ENCODE measurements around the gene OGDH. TPM values are rescaled to one million over a fixed set of nuclear protein-coding genes. Genes with fewer than 3 reads are reported as not detected.

Gene OGDH
- total and polyA plus RNA-seq, 2 of the 13 experiments (the other 11 are each of a cell fraction or from before 2014, with no cell fraction given), result 17.4 to 25.4 TPM

DNA sequence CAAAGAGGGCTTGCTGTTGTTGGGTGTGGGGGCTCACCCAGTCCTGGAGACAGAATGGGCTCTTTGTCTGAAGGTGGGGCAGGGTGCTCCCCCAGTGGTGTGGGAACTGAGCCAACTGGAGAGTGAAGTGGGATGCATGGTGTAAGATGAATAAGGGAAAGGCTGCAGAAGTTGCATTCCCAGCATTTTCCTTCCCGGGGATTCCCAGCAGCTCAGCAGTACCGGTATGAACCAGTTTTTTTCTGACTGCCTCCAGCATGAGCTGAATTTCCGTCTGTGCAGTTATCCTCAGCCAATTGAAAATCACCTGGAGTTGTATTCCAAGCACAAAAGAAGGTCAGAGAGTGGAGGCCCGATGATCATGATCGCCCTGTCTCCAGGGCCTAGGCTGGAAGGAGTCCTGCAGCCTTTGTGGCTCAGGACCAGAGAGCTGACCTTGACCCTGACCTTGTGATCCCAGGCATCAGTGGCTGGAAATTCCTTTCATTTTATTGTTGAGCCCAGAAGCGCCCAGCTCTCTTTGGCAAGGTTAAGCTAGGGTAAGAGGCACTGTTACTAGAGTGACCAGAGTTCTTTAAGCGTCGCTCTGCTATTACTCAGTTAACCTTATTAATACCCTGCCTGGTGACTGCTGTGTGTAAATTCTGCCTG, 33.4 kb downstream of the OGDH start (continued):
- TF ChIP-seq ZNF580 (CRISPR knock-in tag; IDR thresholded peaks at IDR 0.05; ENCODE audit: borderline replicate concordance, low read depth) (no peak), TAF15 (IDR thresholded peaks at IDR 0.05; ENCODE audit: low read depth, low read length, poor library complexity, severe bottlenecking) (no peak), TOE1 (CRISPR knock-in tag; IDR thresholded peaks at IDR 0.05) (no peak), ZNF280D (CRISPR knock-in tag; IDR thresholded peaks at IDR 0.05) (no peak), ZNF138 (CRISPR knock-in tag; IDR thresholded peaks at IDR 0.05; ENCODE audit: low read depth) (no peak), ZNF724P (CRISPR knock-in tag; IDR thresholded peaks at IDR 0.05; ENCODE audit: borderline replicate concordance) (no peak), U2AF1 (optimal IDR thresholded peaks at IDR 0.05; ENCODE audit: low read depth, low read length) (no peak), NFE2L1 (CRISPR knock-in tag; IDR thresholded peaks at IDR 0.05; ENCODE audit: borderline replicate concordance) (no peak), PHB2 (IDR thresholded peaks at IDR 0.05; ENCODE audit: partially characterized antibody) (no peak), E2F2 (CRISPR knock-in tag; IDR thresholded peaks at IDR 0.05; ENCODE audit: borderline replicate concordance) (no peak), ZFP37 (CRISPR knock-in tag; IDR thresholded peaks at IDR 0.05; ENCODE audit: borderline replicate concordance) (no peak), XRCC5 (optimal IDR thresholded peaks at IDR 0.05; ENCODE audit: low read length) (peak; percentile 18), HNRNPK (IDR thresholded peaks at IDR 0.05; ENCODE audit: low read depth, low read length, poor library complexity, severe bottlenecking) (no peak), MBD4 (IDR thresholded peaks at IDR 0.05; ENCODE audit: borderline replicate concordance, low read length) (no peak), ZBTB42 (CRISPR knock-in tag; IDR thresholded peaks at IDR 0.05) (no peak)
- TF ChIP-seq, protein P1, sequence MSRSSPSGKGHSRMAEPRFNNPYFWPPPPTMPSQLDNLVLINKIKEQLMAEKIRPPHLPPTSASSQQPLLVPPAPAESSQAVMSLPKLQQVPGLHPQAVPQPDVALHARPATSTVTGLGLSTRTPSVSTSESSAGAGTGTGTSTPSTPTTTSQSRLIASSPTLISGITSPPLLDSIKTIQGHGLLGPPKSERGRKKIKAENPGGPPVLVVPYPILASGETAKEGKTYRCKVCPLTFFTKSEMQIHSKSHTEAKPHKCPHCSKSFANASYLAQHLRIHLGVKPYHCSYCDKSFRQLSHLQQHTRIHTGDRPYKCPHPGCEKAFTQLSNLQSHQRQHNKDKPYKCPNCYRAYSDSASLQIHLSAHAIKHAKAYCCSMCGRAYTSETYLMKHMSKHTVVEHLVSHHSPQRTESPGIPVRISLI (CRISPR knock-in tag; IDR thresholded peaks at IDR 0.05; ENCODE audit: borderline replicate concordance), result peak; percentile 52; the same call in 1 of the 2 replicates
- TF ChIP-seq, protein P2, sequence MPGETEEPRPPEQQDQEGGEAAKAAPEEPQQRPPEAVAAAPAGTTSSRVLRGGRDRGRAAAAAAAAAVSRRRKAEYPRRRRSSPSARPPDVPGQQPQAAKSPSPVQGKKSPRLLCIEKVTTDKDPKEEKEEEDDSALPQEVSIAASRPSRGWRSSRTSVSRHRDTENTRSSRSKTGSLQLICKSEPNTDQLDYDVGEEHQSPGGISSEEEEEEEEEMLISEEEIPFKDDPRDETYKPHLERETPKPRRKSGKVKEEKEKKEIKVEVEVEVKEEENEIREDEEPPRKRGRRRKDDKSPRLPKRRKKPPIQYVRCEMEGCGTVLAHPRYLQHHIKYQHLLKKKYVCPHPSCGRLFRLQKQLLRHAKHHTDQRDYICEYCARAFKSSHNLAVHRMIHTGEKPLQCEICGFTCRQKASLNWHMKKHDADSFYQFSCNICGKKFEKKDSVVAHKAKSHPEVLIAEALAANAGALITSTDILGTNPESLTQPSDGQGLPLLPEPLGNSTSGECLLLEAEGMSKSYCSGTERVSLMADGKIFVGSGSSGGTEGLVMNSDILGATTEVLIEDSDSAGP (CRISPR knock-in tag; IDR thresholded peaks at IDR 0.05; ENCODE audit: borderline replicate concordance), result 0 out of 2 replicates have a peak, but pooled peaks have one; percentile 27
